GM08714 (cell line): ENCODE measurements around the gene PRR22.

Experiments
- H3K4me3 ChIP-seq: fragments of 200-500 bp; sonication (Bioruptor generic); 2 replicates; pipeline ENCODE4 v1.5.1; 2014; ENCODE audit warnings: mild to moderate bottlenecking, low read length, inconsistent platforms
- ZNF274 ChIP-seq: IDR thresholded peaks from 2 replicates; pipeline ENCODE4 v1.6.1; 2012; ENCODE audit warnings: mild to moderate bottlenecking, low read depth, low read length

The PRR22 gene

DNA sequence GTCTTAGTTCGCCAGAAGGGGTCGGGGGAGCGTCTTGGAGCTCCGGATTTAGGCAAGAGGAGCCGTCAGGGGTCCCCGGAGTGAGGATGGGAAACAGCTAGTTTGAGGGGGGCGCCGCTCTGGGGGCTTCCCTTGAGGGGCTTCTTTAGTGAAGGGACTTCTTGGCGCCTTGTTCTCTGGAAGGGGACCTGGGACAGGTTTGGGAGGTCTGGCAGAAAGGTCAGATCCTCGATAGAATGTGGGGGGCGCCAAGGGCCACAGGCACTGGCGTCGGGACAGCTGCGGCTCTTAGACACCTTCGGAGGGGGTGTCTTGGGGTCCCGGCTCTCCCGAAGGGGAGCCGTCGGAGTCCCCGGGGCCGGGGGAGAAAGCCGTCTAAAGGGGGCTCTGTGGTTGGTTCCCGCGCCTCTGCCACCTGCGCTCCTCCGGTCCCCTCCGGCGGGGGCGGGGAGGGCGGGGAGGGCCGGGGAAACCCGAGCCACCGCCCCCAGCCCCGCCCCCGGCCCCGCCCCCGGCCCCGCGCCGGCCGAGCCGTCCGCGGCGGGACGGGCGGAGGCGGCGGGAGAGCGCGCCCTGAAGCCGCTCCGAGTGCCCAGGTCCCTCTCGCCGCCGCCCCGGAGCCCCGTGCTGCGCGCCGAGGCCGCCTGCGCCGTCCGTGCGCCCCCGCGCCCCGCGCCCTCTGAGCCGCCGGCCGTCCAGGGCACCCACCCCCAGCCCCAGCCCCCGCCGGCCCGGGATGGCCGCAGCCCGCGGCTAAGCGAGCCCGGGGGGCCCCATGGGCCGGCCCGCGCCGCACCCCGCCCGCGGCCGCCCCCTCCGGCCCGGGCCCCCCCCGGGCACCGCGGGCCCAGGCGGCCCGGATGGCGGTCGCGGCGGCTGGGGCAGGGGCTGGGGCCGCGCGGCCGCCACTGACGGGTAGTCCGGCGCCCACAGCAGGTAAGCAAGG, 20.2 kb upstream of the PRR22 start, which contains the start of gene NRTN:
Gene NRTN, plus strand, starts transcription at position 552 of the 946 bp plus-strand sequence. CDS start 19,099 bp downstream, outside the sequence.
- no peak for TF ChIP-seq ZNF274
- no peak within 1 kb of the TSS for H3K4me3 ChIP-seq

GRCh38 chr19:5803752-5804515, 19.4 kb upstream of the PRR22 start:
- no peak overlapping the region; the same call in 1 of the 2 replicates for H3K4me3 ChIP-seq
- no peak for TF ChIP-seq ZNF274

DNA sequence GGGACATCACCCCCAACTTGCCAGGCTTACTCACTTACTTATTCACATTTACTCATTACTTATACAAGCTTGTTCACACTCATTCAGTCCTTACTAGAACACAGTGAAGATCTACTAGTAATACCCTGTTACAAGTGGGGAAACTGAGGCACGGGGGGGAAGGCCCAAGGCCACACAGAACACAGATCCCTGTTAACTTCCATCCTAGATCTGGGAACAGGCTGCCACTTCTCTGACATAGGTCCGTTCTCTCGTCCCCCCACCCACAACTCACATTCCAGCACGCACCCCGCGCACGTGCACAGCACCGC, 18.9 kb upstream of the PRR22 start:
- no peak overlapping the region; the same call in 1 of the 2 replicates for H3K4me3 ChIP-seq
- no peak for TF ChIP-seq ZNF274

DNA sequence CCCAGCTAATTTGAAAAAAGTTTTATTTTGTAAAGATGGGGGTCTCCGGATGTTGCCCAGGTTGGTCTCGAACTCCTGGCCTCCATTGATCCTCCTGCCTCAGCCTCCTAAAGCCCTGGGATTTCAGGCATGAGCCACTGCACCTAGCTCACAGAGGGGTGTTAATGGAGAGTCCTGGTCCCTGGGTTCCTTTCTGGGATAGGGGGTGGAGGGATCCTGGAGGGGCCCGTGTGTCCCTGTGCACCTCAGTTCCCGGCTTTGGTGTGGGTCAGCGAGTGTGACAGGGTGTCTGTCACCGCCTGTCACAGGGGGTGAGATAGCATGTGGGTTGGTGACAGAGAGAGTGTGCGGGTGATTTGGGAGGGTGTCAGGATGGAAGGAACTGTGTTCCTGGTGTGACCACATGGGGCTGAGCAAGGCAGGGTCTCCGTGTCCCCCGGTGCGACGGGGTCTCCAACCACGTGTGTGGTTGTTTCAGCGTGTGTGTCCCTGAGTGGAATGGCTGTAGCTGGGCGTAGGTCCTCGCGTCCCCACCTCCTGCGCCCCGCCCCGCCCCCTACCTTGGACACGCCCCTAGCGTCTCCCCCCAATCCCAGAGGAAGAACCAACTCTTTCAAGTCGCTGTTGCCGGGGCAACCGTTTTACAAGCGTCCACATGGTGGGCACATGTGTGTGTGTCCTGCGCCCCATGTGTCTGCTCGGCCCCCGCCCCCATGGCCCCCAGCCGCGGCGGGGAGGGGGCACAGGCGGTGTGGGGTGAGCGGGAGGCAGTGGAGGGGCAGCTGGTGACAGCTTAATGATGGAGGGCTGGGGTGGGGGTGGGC, 17.5 kb upstream of the PRR22 start:
- no peak overlapping the region for H3K4me3 ChIP-seq
- TF ChIP-seq ZNF274: no peak

DNA sequence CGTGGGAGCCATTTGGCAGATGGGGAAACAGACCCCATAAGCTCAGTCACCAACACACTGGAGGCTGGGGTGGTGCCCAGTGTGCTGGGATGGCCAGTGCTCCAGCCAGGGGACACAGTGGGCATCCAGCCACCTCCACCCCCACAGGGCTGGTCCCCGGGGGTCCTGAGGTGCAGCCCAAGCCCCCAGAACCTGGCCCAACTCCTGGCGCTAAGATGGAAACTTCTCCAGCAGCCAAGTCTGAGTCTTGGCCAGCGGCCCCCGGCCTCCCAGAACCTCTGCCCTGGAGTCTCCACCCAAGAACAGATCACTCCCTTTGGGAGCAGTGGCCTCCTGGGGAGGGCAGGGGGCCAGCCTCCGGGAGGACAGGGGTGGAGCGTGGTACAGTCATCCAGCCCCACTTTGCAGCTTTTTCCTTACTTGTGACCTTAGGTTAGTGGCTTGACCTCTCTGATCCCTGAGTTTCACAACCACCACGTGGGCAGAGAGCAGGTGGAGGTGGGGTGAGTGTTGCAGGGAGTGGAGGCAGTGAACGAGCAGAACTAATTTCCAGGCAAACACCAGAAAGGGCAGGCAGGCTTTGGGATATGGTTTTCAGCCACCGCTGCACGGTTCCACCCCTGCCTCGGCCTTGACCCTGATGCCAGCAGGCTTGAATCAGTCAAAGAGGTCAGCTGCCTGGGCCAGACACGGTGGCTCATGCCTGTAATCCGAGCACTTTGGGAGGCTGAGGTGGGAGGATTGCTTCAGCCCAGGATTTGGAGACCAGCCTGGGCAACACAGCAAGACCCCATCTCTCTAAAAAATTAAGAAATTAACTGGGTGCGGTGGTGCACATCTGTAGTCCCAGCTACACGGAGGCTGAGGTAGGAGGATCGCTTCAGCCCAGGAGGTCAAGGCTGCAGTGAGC, 16.1 kb upstream of the PRR22 start:
- H3K4me3 ChIP-seq: no peak overlapping the region
- TF ChIP-seq ZNF274: no peak

GRCh38 chr19:5799247-5800241, 15.0 kb upstream of the PRR22 start:
- no peak overlapping the region for H3K4me3 ChIP-seq
- no peak for TF ChIP-seq ZNF274

DNA sequence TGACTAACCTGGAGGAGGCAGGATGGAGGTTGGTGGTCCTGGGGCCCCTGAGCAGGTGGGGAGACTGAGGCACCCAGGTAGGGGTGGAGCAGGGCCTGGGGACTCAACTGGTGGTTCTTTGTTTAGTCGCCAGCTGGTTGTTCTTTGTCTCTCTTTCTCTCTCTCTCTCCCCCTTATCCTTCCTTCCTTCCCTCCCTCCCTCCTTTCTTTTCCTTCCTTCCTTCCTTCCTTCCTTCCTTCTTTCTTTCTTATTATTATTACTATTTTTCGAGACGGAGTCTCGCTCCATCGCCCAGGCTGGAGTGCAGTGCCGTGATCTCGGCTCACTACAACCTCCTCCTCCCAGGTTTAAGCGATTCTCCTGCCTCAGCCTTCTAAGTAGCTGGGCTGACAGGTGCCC, 13.7 kb upstream of the PRR22 start:
- TF ChIP-seq ZNF274: no peak
- no peak overlapping the region for H3K4me3 ChIP-seq

- H3K4me3 ChIP-seq: no peak overlapping the region
- TF ChIP-seq ZNF274: no peak
These were observed 10.9 kb upstream of the PRR22 start for GRCh38 chr19:5795382-5795919.

DNA sequence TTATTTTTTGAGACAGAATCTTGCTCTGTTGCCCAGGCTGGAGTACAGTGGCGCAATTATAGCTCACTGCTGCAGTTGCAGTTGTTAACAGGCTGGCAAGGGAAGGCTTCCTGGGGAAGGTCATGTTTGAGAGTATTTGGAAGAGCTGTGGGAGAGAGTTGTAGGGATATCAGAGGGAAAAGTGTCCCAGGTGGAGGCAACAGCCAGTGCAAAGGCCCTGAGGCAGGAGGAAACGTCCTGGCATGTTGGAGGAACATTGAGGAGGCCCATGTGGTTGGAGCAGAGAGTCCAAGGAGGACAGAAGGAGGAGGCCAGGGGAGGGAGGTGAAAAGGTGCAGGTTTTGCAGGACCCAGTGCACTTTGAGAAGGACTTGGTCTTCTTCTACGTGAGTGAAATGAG, 8.6 kb upstream of the PRR22 start:
- no peak for TF ChIP-seq ZNF274

DNA sequence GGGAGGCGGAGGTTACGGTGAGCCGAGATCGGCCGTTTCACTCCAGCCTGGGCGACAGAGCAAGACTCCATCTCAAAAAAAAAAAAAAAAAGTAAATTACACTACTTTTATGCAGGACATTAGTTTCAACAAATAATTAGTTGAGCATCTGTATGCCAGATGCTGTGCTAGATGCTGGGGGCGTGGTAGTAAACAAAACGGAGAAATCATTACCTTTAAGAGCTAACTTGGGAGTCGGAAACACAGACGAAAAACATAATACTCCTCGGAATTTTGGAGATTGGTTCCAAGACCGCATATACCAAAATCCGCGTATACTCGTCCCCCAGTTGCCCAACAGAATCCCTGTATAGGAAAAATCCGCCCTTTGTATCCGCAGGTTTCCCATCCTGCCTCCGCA, 7.7 kb upstream of the PRR22 start:
- TF ChIP-seq ZNF274: no peak
- no peak overlapping the region for H3K4me3 ChIP-seq

More for the DNA sequence above, 8.6 kb upstream of the PRR22 start:
- H3K4me3 ChIP-seq: no peak overlapping the region

GRCh38 chr19:5790559-5791520, 6.3 kb upstream of the PRR22 start, which contains the start of gene DUS3L:
Gene DUS3L, minus strand, starts transcription at chr19:5791163. Its CDS starts 22 bp downstream, at chr19:5791141.
- TF ChIP-seq ZNF274: no peak
- H3K4me3 ChIP-seq: peak within 1 kb of the TSS; percentile 74
